Measurements from ENCODE around the gene RIPK1.
A peak's percentile ranks its signal among the peaks of the same experiment; 100 is the strongest.
"Not testable (repeated sequence)": the region's sequence is repeated elsewhere in the genome, so short reads cannot be mapped to it uniquely, and the experiment has no call there.

The RIPK1 gene

DNA sequence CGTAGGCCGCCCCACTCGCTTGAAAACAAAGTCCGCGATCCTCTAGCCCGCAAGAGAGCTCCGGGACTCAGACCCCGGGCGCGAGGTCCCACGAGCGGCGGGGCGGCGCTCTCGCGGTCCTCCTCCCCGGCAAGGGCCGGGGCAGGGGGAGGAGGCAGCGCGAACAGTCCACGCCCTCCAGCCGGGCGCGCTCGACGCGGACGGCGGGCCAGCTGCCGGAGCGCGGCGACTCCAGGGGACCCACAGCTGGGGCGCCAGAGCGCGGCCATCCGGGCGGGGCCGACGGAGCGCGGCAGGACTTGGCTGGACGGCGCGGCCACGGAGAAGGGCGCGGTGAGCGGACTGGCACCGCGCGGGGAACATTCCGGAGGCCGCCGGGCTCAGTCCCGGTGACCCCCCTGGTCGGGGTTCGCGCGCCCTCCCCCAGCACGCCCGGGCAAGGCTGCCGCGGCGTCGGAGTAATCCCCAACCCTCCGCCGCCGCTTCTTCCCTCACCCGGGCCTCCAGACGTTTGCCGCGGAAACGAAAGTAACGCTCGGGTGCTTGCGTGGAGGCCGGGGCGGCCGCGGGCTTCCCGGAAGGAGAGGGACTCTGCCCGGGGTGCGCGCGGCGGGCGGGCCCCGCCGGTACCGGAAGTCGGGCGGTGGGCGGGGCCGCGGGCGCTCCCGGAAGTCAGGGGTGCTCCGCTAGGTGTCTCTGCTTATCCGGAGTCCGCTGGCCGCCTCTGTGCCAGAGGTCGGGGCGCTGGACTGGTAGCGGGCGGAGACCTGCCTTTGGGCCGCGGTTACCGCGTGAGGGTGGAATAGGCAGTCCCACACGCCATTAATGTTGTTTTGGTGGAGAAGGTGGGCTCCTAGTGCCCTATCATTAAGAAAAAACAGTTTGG is at the start of gene RIPK1:
TSS of gene RIPK1 (plus strand) at position 166 of the 886 bp plus-strand sequence. CDS start 8,330 bp downstream, outside the sequence.
- in situ Hi-C loops (cut with HindIII; ENCODE audit: low pct_unique_long_range_greater_than_20kb, low sequenced_read_pairs) = no loop called here
- peak; percentile 91 to 93 for DNase-seq (ENCODE audit: low read depth in 1 of 2, low spot score in 1 of 2)

DNA sequence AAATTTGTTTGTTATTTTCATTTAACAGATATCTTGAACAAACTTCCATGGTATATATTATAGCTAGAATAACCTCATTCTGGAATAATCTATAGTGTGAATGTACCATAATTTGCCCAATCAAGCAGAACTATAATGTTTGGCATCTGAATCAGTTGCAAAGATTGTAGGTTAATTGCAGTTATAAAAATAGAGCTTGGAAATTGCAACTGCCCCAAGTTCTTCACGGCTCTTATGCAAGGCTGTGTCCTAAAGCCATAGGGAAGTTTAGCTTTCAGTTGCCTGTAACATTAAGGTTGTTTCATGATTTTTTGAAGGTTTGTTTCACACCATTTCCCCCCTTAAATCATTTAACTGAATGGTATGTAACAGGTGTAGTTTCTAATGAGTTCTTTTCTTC is 49.2 kb upstream of the RIPK1 start:
- no peak for DNase-seq (ENCODE audit: low read depth in 1 of 2, low spot score in 1 of 2)
- no peak for TF ChIP-seq JUND (IDR thresholded peaks at IDR 0.05; ENCODE audit: low read depth)
- in situ Hi-C loops (cut with HindIII; ENCODE audit: low pct_unique_long_range_greater_than_20kb, low sequenced_read_pairs) = no loop called here

More for the DNA sequence above, at the start of gene RIPK1:
- no peak for TF ChIP-seq JUND (IDR thresholded peaks at IDR 0.05; ENCODE audit: low read depth)

GRCh38 chr6:3019749-3020320 is 48.5 kb upstream of the RIPK1 start:
- TF ChIP-seq JUND (IDR thresholded peaks at IDR 0.05; ENCODE audit: low read depth) = no peak
- in situ Hi-C loops (cut with HindIII; ENCODE audit: low pct_unique_long_range_greater_than_20kb, low sequenced_read_pairs) = no loop called here
- DNase-seq (ENCODE audit: low read depth in 1 of 2, low spot score in 1 of 2) = no peak

DNA sequence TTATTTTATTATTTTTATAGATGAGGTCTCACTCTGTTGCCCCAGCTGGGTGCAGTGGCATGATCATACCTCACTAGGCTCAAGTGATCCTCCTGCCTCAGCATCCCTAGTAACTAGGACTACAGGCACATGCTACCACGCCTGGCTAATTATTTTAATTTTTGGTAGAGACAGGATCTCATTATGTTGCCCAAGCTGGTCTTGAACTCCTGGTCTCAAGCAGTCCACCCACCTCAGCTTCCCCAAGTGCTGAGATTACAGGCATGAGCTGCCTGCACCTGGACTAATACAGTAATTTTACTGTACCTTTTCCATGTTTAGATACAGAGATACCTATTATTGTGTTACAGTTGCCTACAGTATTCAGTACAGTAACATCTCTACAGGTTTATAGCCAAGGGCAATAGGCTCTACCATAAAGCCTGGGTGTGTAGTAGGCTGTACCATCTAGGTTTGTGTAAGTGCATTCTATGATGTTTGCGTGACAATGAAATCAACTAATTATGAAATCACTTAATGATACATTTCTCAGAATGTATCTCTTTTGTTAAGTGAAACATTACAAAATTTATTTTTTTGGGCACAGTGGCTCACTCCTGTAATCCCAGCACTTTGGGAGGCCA is 47.2 kb upstream of the RIPK1 start:
- DNase-seq (ENCODE audit: low read depth in 1 of 2, low spot score in 1 of 2); in situ Hi-C loops (cut with HindIII; ENCODE audit: low pct_unique_long_range_greater_than_20kb, low sequenced_read_pairs): not testable (repeated sequence)

GRCh38 chr6:3022765-3023662 is 45.3 kb upstream of the RIPK1 start:
- in situ Hi-C loops (cut with HindIII; ENCODE audit: low pct_unique_long_range_greater_than_20kb, low sequenced_read_pairs) = no loop called here
- DNase-seq (ENCODE audit: low read depth in 1 of 2, low spot score in 1 of 2) = no peak
- TF ChIP-seq JUND (IDR thresholded peaks at IDR 0.05; ENCODE audit: low read depth) = no peak

GRCh38 chr6:3023663-3024483 is 44.4 kb upstream of the RIPK1 start:
- no peak for TF ChIP-seq JUND (IDR thresholded peaks at IDR 0.05; ENCODE audit: low read depth)
- in situ Hi-C loops (cut with HindIII; ENCODE audit: low pct_unique_long_range_greater_than_20kb, low sequenced_read_pairs) = no loop called here
- peak in 1 of 2 experiments; percentile 60 for DNase-seq (ENCODE audit: low read depth in 1 of 2, low spot score in 1 of 2)

DNA sequence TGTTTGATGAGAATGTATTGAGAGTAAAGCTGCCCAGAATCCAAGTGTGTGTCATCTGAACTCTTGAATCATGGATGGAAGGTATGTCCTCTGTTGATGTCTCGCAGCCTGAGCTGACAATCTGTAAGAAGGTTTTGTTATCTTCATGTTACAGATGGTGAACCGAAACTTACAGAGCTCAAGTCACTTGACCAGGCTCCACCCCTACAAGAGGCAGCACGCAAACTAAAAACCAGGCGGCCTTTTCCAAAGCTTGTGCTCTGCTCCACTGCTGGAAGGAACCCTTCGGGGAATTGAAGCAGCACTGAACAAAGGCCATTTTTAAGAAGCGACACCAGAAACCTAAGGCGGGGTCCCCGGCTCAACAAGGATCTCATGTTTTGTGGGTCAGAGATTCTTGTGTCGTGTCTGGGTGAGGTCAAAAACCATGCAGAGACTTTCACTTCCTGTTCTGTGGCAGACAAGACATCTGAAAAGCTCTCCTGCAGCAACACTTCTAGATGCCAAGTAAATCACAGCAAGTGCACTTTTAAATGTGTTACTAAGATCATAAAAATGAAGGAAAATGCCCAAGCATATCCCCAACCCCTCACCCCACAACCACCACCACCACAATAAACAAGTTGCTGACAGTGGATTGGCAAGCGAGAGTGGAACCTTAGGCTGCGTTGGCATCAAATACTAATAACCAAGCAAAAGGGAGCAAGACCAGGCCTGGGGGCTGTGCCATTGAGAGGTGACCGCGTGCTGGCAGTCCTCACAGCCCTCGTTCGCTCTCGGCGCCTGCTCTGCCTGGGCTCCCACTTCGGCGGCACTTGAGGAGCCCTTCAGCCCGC is 41.3 kb upstream of the RIPK1 start:
- no peak for TF ChIP-seq JUND (IDR thresholded peaks at IDR 0.05; ENCODE audit: low read depth)
- DNase-seq (ENCODE audit: low read depth in 1 of 2, low spot score in 1 of 2) = no peak
- in situ Hi-C loops (cut with HindIII; ENCODE audit: low pct_unique_long_range_greater_than_20kb, low sequenced_read_pairs) = no loop called here

DNA sequence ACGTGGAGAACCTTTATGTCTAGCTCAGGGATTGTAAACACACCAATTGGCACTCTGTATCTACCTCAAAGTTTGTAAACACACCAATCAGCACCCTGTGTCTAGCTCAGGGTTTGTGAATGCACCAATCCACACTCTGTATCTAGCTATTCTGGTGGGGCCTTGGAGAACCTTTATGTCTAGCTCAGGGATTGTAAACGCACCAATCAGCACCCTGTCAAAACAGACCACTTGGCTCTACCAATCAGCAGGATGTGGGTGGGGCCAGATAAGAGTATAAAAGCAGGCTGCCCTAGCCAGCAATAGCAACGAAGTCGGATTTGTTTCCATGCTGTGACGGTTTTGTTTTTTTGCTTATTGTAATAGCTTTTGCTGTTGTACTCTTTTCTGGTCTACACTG is 40.1 kb upstream of the RIPK1 start:
- in situ Hi-C loops (cut with HindIII; ENCODE audit: low pct_unique_long_range_greater_than_20kb, low sequenced_read_pairs) = not testable (repeated sequence)

DNA sequence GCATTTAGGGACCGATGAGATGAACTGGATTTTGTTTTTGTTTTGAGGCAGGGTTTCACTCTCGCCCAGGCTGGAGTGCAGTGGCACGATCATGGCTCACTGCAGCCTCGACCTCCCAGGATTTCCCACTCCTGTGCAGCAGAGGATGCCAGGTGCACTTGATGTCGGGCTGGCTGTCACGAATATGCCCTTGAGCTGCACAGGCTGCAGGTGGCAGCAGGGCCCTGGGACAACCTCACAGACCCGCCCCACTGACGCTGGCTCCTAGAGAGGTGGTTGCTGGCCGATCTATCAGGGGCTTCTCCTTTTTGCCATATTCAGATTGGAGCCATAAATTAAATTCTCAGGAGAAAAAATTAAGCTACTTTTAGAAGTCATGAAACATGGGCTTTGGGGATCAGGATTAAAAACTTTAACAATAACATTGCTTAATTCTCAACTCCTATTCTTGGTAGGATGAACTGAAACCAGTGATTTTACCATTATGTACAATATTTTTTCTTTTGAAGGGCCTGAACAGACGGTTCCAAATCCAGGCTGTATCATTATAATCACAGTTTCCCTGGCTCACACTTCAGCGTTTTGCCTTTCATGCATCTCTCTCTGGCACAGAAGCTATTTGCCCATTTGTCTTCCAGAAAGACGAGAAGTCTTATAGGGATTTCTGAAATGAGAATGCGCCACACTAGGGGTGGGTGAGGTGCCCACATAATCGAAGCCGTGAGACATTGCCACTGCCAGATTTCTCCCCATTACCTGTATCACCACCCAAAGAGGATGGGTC is 36.2 kb upstream of the RIPK1 start:
- peak; percentile 36 to 48 for DNase-seq (ENCODE audit: low read depth in 1 of 2, low spot score in 1 of 2)
- no peak for TF ChIP-seq JUND (IDR thresholded peaks at IDR 0.05; ENCODE audit: low read depth)
- in situ Hi-C loops (cut with HindIII; ENCODE audit: low pct_unique_long_range_greater_than_20kb, low sequenced_read_pairs) = no loop called here

More for the DNA sequence above, 40.1 kb upstream of the RIPK1 start:
- DNase-seq (ENCODE audit: low read depth in 1 of 2, low spot score in 1 of 2) = not testable (repeated sequence)

GRCh38 chr6:3032986-3033385 is 35.3 kb upstream of the RIPK1 start:
- DNase-seq (ENCODE audit: low read depth in 1 of 2, low spot score in 1 of 2) = no peak
- no peak for TF ChIP-seq JUND (IDR thresholded peaks at IDR 0.05; ENCODE audit: low read depth)
- in situ Hi-C loops (cut with HindIII; ENCODE audit: low pct_unique_long_range_greater_than_20kb, low sequenced_read_pairs) = no loop called here
